ENCODE results near the gene MIDN.

The MIDN gene

GRCh38 chr19:1288833-1289685 lies 40.7 kb downstream of the MIDN start:
- no peak overlapping the region for H3K4me3 ChIP-seq (ENCODE audit: low read depth, low read length)
- no peak for TF ChIP-seq CTCF (IDR thresholded peaks at IDR 0.05; ENCODE audit: borderline replicate concordance, insufficient read depth, low read depth, low read length)

- TF ChIP-seq CTCF (IDR thresholded peaks at IDR 0.05; ENCODE audit: borderline replicate concordance, insufficient read depth, low read depth, low read length), result no peak
Measured at GRCh38 chr19:1289686-1290025, 41.3 kb downstream of the MIDN start.

GRCh38 chr19:1290196-1290702 lies 41.9 kb downstream of the MIDN start:
- H3K4me3 ChIP-seq (ENCODE audit: low read depth, low read length), result no peak overlapping the region

More at GRCh38 chr19:1289686-1290025, 41.3 kb downstream of the MIDN start:
- no peak overlapping the region for H3K4me3 ChIP-seq (ENCODE audit: low read depth, low read length)

GRCh38 chr19:1290703-1291651 lies 42.6 kb downstream of the MIDN start:
- H3K4me3 ChIP-seq (ENCODE audit: low read depth, low read length), result no peak overlapping the region
- TF ChIP-seq CTCF (IDR thresholded peaks at IDR 0.05; ENCODE audit: borderline replicate concordance, insufficient read depth, low read depth, low read length), result no peak

More at GRCh38 chr19:1290196-1290702, 41.9 kb downstream of the MIDN start:
- no peak for TF ChIP-seq CTCF (IDR thresholded peaks at IDR 0.05; ENCODE audit: borderline replicate concordance, insufficient read depth, low read depth, low read length)

- no peak for TF ChIP-seq CTCF (IDR thresholded peaks at IDR 0.05; ENCODE audit: borderline replicate concordance, insufficient read depth, low read depth, low read length)
- no peak overlapping the region for H3K4me3 ChIP-seq (ENCODE audit: low read depth, low read length)
Measured at GRCh38 chr19:1291761-1292418, 43.5 kb downstream of the MIDN start.

GRCh38 chr19:1292419-1293151 lies 44.2 kb downstream of the MIDN start:
- H3K4me3 ChIP-seq (ENCODE audit: low read depth, low read length), result no peak overlapping the region
- no peak for TF ChIP-seq CTCF (IDR thresholded peaks at IDR 0.05; ENCODE audit: borderline replicate concordance, insufficient read depth, low read depth, low read length)
